NB4 (cell line): ENCODE results near the gene TMC3.

Experiments used
- MAX ChIP-seq: IDR thresholded peaks from 2 replicates; pipeline ENCODE4 v1.6.1; 2011; ENCODE audit warnings: low read depth, low read length
- POLR2A ChIP-seq: IDR thresholded peaks from 2 replicates; pipeline ENCODE4 v1.6.1; 2011; ENCODE audit warnings: mild to moderate bottlenecking; ENCODE audit not compliant: insufficient read length; ENCODE audit errors: extremely low read depth
- TF ChIP-seq, protein P1 (sequence below): IDR thresholded peaks from one replicate; pipeline ENCODE4 v1.5.1; 2012; ENCODE audit warnings: low read depth, low read length

- TF ChIP-seq, protein P1, sequence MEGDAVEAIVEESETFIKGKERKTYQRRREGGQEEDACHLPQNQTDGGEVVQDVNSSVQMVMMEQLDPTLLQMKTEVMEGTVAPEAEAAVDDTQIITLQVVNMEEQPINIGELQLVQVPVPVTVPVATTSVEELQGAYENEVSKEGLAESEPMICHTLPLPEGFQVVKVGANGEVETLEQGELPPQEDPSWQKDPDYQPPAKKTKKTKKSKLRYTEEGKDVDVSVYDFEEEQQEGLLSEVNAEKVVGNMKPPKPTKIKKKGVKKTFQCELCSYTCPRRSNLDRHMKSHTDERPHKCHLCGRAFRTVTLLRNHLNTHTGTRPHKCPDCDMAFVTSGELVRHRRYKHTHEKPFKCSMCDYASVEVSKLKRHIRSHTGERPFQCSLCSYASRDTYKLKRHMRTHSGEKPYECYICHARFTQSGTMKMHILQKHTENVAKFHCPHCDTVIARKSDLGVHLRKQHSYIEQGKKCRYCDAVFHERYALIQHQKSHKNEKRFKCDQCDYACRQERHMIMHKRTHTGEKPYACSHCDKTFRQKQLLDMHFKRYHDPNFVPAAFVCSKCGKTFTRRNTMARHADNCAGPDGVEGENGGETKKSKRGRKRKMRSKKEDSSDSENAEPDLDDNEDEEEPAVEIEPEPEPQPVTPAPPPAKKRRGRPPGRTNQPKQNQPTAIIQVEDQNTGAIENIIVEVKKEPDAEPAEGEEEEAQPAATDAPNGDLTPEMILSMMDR: no peak
- TF ChIP-seq POLR2A (no peak), MAX (no peak)
Observed at GRCh38 chr15:81411969-81412633, 38.1 kb upstream of the TMC3 start.
